ENCODE results near the gene PMFBP1. TPM values are rescaled to one million over a fixed set of nuclear protein-coding genes. Genes with fewer than 3 reads are reported as not detected.
A peak's percentile ranks its signal among the peaks of the same experiment; 100 is the strongest.

PMFBP1 gene
- polyA plus RNA-seq, 1 experiment, result 0.07 TPM

DNA sequence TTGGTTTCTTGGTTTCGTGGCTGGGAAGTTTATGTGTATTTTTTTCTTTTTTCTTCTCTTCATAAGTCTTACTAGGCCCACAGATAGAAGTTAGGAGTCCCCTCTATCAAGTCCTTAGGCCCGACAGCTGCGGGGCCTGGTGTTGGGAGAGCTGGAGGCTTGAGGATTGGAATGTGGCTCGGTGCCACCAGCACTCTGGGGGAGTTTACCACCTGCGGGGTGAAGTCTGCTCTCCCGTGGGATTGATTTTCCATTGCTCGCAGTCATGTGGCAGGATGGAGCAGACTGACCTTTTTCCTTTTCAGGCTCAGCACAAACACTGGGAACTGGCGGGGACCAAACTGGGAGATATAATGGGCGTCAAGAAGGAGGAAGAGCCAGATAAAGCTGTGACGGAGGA lies 70.8 kb downstream of the PMFBP1 start:
- CTCF ChIA-PET, result no interaction called here
- H3K4me3 ChIP-seq (ENCODE audit: low read depth, low read length), result no peak overlapping the region

DNA sequence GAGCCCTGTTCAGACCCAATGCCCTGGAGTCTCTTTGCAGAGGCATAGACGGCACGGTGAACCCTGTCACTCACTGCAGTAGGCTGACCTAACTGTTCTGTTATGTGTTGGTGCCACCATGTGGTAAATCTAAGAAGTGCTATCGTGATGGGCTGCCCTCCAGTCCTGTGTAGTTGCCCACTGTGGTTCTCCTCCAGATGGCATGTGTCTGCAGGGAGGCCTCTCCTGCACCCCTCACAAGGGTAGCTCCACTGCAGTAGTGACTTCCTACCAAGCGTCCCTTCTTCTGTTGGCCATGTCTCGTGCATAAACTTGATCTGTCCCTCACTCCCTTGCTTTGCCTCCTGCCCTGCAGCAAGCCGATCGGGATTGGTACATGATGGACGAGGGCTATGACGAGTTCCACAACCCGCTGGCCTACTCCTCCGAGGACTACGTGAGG lies 72.6 kb downstream of the PMFBP1 start:
- Histone ChIP-seq H3K4me3 (ENCODE audit: low read depth, low read length) (no peak overlapping the region), H3K27me3 (ENCODE audit: control insufficient read depth, insufficient read depth, low read length) (no peaks in the 10 kb centered on the region), H3K36me3 (ENCODE audit: control insufficient read depth, insufficient read depth, low read length) (peaks cover 46% of the 10 kb centered on the region)
- ChIA-PET POLR2A (no interaction called here), CTCF (interaction anchor here (1.2 to 1.5 kb wide), 4 partner anchors 12 to 28 kb away, joined by 3 to 6 read pairs (median 4); no protein-coding TSS in a partner anchor)
- DNase-seq (ENCODE audit: low read depth), result no peak
- TF ChIP-seq, protein P1, sequence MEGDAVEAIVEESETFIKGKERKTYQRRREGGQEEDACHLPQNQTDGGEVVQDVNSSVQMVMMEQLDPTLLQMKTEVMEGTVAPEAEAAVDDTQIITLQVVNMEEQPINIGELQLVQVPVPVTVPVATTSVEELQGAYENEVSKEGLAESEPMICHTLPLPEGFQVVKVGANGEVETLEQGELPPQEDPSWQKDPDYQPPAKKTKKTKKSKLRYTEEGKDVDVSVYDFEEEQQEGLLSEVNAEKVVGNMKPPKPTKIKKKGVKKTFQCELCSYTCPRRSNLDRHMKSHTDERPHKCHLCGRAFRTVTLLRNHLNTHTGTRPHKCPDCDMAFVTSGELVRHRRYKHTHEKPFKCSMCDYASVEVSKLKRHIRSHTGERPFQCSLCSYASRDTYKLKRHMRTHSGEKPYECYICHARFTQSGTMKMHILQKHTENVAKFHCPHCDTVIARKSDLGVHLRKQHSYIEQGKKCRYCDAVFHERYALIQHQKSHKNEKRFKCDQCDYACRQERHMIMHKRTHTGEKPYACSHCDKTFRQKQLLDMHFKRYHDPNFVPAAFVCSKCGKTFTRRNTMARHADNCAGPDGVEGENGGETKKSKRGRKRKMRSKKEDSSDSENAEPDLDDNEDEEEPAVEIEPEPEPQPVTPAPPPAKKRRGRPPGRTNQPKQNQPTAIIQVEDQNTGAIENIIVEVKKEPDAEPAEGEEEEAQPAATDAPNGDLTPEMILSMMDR (IDR thresholded peaks at IDR 0.05; ENCODE audit: insufficient read depth, low read depth, low read length), result peak; percentile 48

More for the DNA sequence above, 70.8 kb downstream of the PMFBP1 start:
- Histone ChIP-seq H3K36me3 (ENCODE audit: control insufficient read depth, insufficient read depth, low read length) (peaks cover 63% of the 10 kb centered on the region), H3K27me3 (ENCODE audit: control insufficient read depth, insufficient read depth, low read length) (no peaks in the 10 kb centered on the region)
- POLR2A ChIA-PET, result no interaction called here
- TF ChIP-seq, protein P1 (IDR thresholded peaks at IDR 0.05; ENCODE audit: insufficient read depth, low read depth, low read length), result no peak
- DNase-seq (ENCODE audit: low read depth), result no peak

DNA sequence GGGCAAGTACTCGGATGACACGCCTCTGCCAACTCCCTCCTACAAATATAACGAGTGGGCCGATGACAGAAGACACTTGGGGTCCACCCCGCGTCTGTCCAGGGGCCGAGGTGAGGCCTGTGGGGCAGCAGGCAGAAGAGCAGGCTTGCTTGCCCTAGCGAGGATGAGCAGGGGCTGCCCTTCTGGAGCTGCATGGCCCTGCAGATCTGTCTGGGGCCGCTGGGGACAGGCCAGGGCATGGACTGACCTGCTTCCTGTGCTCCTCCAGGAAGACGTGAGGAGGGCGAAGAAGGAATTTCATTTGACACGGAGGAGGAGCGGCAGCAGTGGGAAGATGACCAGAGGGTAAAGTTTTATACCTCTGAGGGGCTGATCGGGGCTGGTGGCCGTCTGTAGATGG lies 73.0 kb downstream of the PMFBP1 start:
- no peaks in the 10 kb centered on the region for H3K27me3 ChIP-seq (ENCODE audit: control insufficient read depth, insufficient read depth, low read length)
- ChIA-PET CTCF (interaction anchor here (0.9 to 1.5 kb wide), 2 partner anchors 13 to 32 kb away, joined by 3 to 4 read pairs; no protein-coding TSS in a partner anchor), POLR2A (no interaction called here)
- peaks cover 41% of the 10 kb centered on the region for H3K36me3 ChIP-seq (ENCODE audit: control insufficient read depth, insufficient read depth, low read length)
- no peak overlapping the region for H3K4me3 ChIP-seq (ENCODE audit: low read depth, low read length)
- DNase-seq (ENCODE audit: low read depth), result no peak
- TF ChIP-seq, protein P1 (IDR thresholded peaks at IDR 0.05; ENCODE audit: insufficient read depth, low read depth, low read length), result no peak

DNA sequence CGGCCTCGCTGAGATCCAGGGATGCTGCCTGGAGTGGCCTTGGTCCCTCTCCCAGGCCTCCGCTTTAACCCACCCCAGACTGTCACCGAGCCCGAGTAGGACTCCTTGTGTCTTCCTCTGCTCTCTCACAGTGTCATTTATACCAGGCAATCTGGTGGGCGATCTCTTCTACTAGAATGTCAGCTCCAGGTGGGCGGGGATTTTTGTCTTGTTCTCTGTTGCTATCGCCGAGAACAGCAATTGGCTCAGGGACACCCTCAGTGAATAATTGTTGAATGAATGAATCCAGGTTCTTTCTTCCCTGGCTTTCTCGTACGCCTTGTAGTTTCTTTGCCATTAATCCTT lies 77.7 kb downstream of the PMFBP1 start:
- TF ChIP-seq, protein P1 (IDR thresholded peaks at IDR 0.05; ENCODE audit: insufficient read depth, low read depth, low read length), result no peak
- DNase-seq (ENCODE audit: low read depth), result no peak
- H3K4me3 ChIP-seq (ENCODE audit: low read depth, low read length), result peak overlapping the region; percentile 91
- POLR2A ChIA-PET, result no interaction called here
- no peaks in the 10 kb centered on the region for H3K27me3 ChIP-seq (ENCODE audit: control insufficient read depth, insufficient read depth, low read length)
- H3K36me3 ChIP-seq (ENCODE audit: control insufficient read depth, insufficient read depth, low read length), result peaks cover 12% of the 10 kb centered on the region
- CTCF ChIA-PET, result interaction anchor here (2.0 to 2.7 kb wide), 2 partner anchors 27 to 30 kb away, joined by 4 to 10 read pairs; no protein-coding TSS in a partner anchor

DNA sequence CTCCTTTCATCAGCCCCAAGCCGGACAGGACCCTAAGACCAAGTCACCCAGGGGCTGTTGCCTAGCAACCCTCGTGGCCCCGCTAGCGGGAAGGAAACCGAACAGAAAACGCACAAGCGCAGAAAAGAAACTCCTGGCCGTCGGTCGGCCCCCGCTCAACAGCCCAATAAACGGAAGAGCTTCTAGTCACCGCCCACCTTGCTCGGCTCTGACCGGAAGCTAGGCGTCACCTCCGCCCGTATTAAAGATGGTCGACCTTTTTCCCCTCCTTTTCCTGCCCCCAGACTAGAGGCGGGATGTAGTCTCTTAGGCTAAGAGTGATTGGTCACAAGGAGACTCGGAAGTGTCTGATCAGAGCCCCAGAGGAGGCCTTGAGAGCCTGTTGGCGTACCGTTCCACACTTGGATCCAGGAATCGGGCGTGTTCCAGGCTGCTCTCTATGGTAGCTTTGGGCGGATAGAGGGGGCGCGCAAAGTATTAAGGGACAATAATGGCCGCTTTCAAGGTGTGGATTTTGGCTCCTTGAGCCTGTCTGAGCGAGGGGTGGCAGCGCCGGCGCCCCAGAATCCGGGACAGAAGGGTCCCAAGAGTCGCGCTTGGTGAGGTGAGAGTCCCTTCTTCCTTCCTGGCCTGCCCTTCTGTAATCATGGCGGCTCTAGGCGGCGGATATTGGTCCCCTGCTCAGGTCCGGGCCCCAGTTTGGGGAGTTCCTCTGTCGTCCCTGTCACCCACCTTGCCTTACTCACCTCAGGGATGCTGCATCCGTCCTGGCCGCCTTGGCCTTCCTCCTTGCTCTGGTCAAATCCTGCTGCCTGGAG lies 78.3 kb downstream of the PMFBP1 start, which contains the start of the genes DHX38 and TXNL4B:
DHX38 (plus strand) TSS at position 400 of the 818 bp plus-strand sequence. CDS start 2,311 bp downstream, outside the sequence.
TXNL4B (minus strand) TSS at position 173 of the 818 bp plus-strand sequence. CDS start 2,871 bp downstream, outside the sequence.
- TF ChIP-seq, protein P1 (IDR thresholded peaks at IDR 0.05; ENCODE audit: insufficient read depth, low read depth, low read length), result no peak
- H3K27me3 ChIP-seq (ENCODE audit: control insufficient read depth, insufficient read depth, low read length), result no peaks in the 10 kb centered on the region
- ChIA-PET CTCF (interaction anchor here (2.0 to 2.7 kb wide), 2 partner anchors 27 to 31 kb away, joined by 4 to 10 read pairs; no protein-coding TSS in a partner anchor), POLR2A (interaction anchor here (0.8 kb wide), 1 partner anchor 25 kb away, joined by 3 read pairs; no protein-coding TSS in a partner anchor)
- peak within 1 kb of the TSS; percentile 91 for H3K4me3 ChIP-seq (ENCODE audit: low read depth, low read length)
- DNase-seq (ENCODE audit: low read depth), result peak; percentile 99
- H3K36me3 ChIP-seq (ENCODE audit: control insufficient read depth, insufficient read depth, low read length), result peaks cover 12% of the 10 kb centered on the region
